Measurements from ENCODE around the gene GBP1. TPM values are rescaled to one million over a fixed set of nuclear protein-coding genes. Genes with fewer than 3 reads are reported as not detected.
"Not testable (repeated sequence)": the region's sequence is repeated elsewhere in the genome, so short reads cannot be mapped to it uniquely, and the experiment has no call there.

Gene GBP1
- total RNA-seq, 1 donor from 2014 or later = 20.8 TPM

GRCh38 chr1:89051300-89051954, 13.6 kb downstream of the GBP1 start:
- no peak for DNase-seq (ENCODE audit: low read depth, low spot score)

- DNase-seq (ENCODE audit: low read depth, low spot score) = no peak
Measured at GRCh38 chr1:89050649-89051033, 14.4 kb downstream of the GBP1 start.

- DNase-seq (ENCODE audit: low read depth, low spot score) = not testable (repeated sequence)
Measured at GRCh38 chr1:89049901-89050648, 14.9 kb downstream of the GBP1 start.

GRCh38 chr1:89049187-89049586, 15.8 kb downstream of the GBP1 start:
- not testable (repeated sequence) for DNase-seq (ENCODE audit: low read depth, low spot score)

GRCh38 chr1:89047734-89048133, 17.3 kb downstream of the GBP1 start:
- DNase-seq (ENCODE audit: low read depth, low spot score) = no peak

GRCh38 chr1:89046318-89047183, 18.5 kb downstream of the GBP1 start:
- DNase-seq (ENCODE audit: low read depth, low spot score) = not testable (repeated sequence)

GRCh38 chr1:89044970-89045721, 19.9 kb downstream of the GBP1 start:
- DNase-seq (ENCODE audit: low read depth, low spot score) = no peak

- DNase-seq (ENCODE audit: low read depth, low spot score) = no peak
Measured at GRCh38 chr1:89043940-89044339, 21.1 kb downstream of the GBP1 start.

- DNase-seq (ENCODE audit: low read depth, low spot score) = no peak
Measured at GRCh38 chr1:89042491-89042890, 22.5 kb downstream of the GBP1 start.

GRCh38 chr1:89041721-89042120, 23.3 kb downstream of the GBP1 start:
- DNase-seq (ENCODE audit: low read depth, low spot score) = no peak

- no peak for DNase-seq (ENCODE audit: low read depth, low spot score)
Measured at GRCh38 chr1:89041119-89041641, 23.8 kb downstream of the GBP1 start.

GRCh38 chr1:89040315-89040626, 24.7 kb downstream of the GBP1 start:
- no peak for DNase-seq (ENCODE audit: low read depth, low spot score)

GRCh38 chr1:89037186-89037585, 27.8 kb downstream of the GBP1 start:
- no peak for DNase-seq (ENCODE audit: low read depth, low spot score)

- DNase-seq (ENCODE audit: low read depth, low spot score) = no peak
Measured at GRCh38 chr1:89035080-89035479, 29.9 kb downstream of the GBP1 start.

- not testable (repeated sequence) for DNase-seq (ENCODE audit: low read depth, low spot score)
Measured at GRCh38 chr1:89034004-89034403, 31.0 kb downstream of the GBP1 start.

- not testable (repeated sequence) for DNase-seq (ENCODE audit: low read depth, low spot score)
Measured at GRCh38 chr1:89029051-89029450, 36.0 kb downstream of the GBP1 start.

- DNase-seq (ENCODE audit: low read depth, low spot score) = no peak
Measured at GRCh38 chr1:89025928-89026327, 39.1 kb downstream of the GBP1 start.

- DNase-seq (ENCODE audit: low read depth, low spot score) = no peak
Measured at GRCh38 chr1:89023026-89023425, 42.0 kb downstream of the GBP1 start.

GRCh38 chr1:89022167-89022959, 42.6 kb downstream of the GBP1 start, which contains the start of gene GBP3:
Gene GBP3, minus strand, starts transcription at chr1:89022866. Its CDS starts 2,145 bp downstream, at chr1:89020721.
- no peak for DNase-seq (ENCODE audit: low read depth, low spot score)

GRCh38 chr1:89018318-89018717, 46.7 kb downstream of the GBP1 start:
- DNase-seq (ENCODE audit: low read depth, low spot score) = not testable (repeated sequence)

Measured in pulmonary artery endothelial cell (primary cell).